Breast epithelium (tissue), 3 donors: Measurements from ENCODE around the gene TMEM204.

ENCODE experiments used
- CTCF ChIP-seq, 3 donors: fragments of 450-650 bp; IDR thresholded peaks; one replicate each; pipeline ENCODE4 v1.5.1; 2016 to 2017; ENCODE audit warnings: antibody characterized with exemption in 3 of 3, mild to moderate bottlenecking in 3 of 3, moderate library complexity in 3 of 3
- POLR2A ChIP-seq: fragments of 450-650 bp; IDR thresholded peaks from one replicate; pipeline ENCODE4 v1.6.1; 2016; ENCODE audit warnings: antibody characterized with exemption, mild to moderate bottlenecking, moderate library complexity

DNA sequence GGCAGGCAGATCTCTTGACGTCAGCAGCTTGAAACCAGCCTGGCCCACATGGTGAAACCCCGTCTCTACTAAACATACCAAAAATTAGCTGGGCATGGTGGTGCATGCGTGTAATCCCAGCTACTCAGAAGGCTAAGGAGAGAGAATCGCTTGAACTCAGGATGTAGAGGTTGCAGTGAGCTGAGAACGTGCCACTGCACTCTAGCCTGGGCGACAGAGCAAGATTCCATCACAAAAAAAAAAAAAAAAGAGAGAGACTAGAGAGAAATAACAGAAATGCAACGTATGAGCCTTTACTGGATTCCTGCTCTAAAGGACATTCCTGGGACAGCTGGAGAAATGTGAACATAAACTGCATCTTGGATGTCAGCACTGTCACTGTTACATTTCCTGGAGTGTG is 67.6 kb downstream of the TMEM204 start:
- TF ChIP-seq CTCF (IDR thresholded peaks at IDR 0.05) (no peak), POLR2A (no peak)
